MCF 10A (cell line): ENCODE results near the gene OR11H6. TPM values are rescaled to one million over a fixed set of nuclear protein-coding genes. Genes with fewer than 3 reads are reported as not detected.

Experiments used
- BruUV-seq: library from RNA; stranded (reverse); fragments of 400-500 nt; replicated peaks from 2 replicates; lab custom pipeline; 2021; lab: Mats Ljungman, UMichigan
- CTCF ChIA-PET: fragments of 300-600 bp; sonication (Branson Sonifier 250); formaldehyde crosslinking; extraction: SDS; loops from one replicate; lab custom pipeline; 2021; ENCODE audit warnings: antibody characterized with exemption, inconsistent platforms; lab: Yijun Ruan, JAX
- POLR2A ChIA-PET: fragments of 300-600, 350-650 bp; sonication (Branson Sonifier 250); formaldehyde crosslinking; extraction: SDS; loops from one replicate; lab custom pipeline; 2020; ENCODE audit warnings: antibody characterized with exemption, inconsistent platforms; lab: Yijun Ruan, JAX
- DNase-seq: peaks from one replicate; pipeline ENCODE4 v3.0.0-alpha.2; 2018; ENCODE audit not compliant: unreplicated experiment
- H3K27ac Mint-ChIP-seq: one replicate; pipeline ENCODE4 v1.8.0; 2022; ENCODE audit warnings: mild to moderate bottlenecking, low read depth, mixed read lengths; ENCODE audit not compliant: unreplicated experiment
- H3K27me3 Mint-ChIP-seq: one replicate; pipeline ENCODE4 v1.8.0; 2022; ENCODE audit warnings: mixed read lengths; ENCODE audit not compliant: insufficient read depth, unreplicated experiment
- H3K36me3 Mint-ChIP-seq: one replicate; pipeline ENCODE4 v1.8.0; 2022; ENCODE audit warnings: mild to moderate bottlenecking, moderate library complexity, mixed read lengths; ENCODE audit not compliant: insufficient read depth, unreplicated experiment
- H3K4me1 Mint-ChIP-seq: one replicate; pipeline ENCODE4 v1.8.0; 2022; ENCODE audit warnings: mixed read lengths; ENCODE audit not compliant: insufficient read depth, unreplicated experiment
- H3K4me3 Mint-ChIP-seq: one replicate; pipeline ENCODE4 v1.8.0; 2022; ENCODE audit warnings: mild to moderate bottlenecking, moderate library complexity, mixed read lengths; ENCODE audit not compliant: unreplicated experiment
- H3K9me3 Mint-ChIP-seq: one replicate; pipeline ENCODE4 v1.8.0; 2022; ENCODE audit warnings: mixed read lengths; ENCODE audit not compliant: unreplicated experiment
- intact Hi-C: fragments of 100-400 bp; cut with micrococcal nuclease; formaldehyde crosslinking; loops from 2 replicates; pipeline ENCODE4 v1.14.1; 2022
- total RNA-seq: library from RNA; stranded (reverse); gene quantifications from 2 replicates; pipeline ENCODE4 v1.2.3, GENCODE V29; 2022
- TF ChIP-seq, protein P1 (sequence below): fragments of 200-600 bp; IDR thresholded peaks from one replicate; pipeline ENCODE4 v1.8.0; 2022; ENCODE audit warnings: antibody characterized with exemption, mild to moderate bottlenecking; ENCODE audit not compliant: unreplicated experiment

OR11H6 gene
- total RNA-seq, 1 experiment from 2014 or later, result not detected

DNA sequence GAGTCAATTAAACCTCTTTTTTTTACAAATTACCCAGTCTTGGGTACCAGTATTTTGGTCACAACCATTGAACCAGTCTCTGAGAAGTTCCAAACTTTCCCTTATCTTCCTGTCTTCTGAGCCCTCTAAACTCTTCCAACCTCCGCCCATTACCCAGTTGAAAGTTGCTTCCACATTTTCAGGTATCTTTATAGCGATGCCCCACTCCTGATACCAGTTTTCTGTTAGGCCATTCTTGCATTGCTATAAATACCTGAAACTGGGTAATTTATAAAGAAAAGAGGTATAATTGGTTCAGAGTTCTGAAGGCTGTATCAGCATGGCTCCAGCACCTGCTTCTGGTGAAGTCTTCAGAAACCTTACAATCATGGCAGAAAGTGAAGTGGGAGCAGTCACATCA lies 50.6 kb downstream of the OR11H6 start:
- intact Hi-C loops, result no loop called here
- Mint-ChIP-seq H3K4me1 (peaks cover 7% of the 10 kb centered on the region), H3K4me3 (no peak overlapping the region), H3K27ac (no peak overlapping the region), H3K27me3 (no peaks in the 10 kb centered on the region), H3K9me3 (peaks cover 15% of the 10 kb centered on the region), H3K36me3 (peaks cover 7% of the 10 kb centered on the region)
- DNase-seq, result no peak
- BruUV-seq, result no TSS peak
- CTCF ChIA-PET, result no interaction called here
- POLR2A ChIA-PET, result no interaction called here
- TF ChIP-seq, protein P1, sequence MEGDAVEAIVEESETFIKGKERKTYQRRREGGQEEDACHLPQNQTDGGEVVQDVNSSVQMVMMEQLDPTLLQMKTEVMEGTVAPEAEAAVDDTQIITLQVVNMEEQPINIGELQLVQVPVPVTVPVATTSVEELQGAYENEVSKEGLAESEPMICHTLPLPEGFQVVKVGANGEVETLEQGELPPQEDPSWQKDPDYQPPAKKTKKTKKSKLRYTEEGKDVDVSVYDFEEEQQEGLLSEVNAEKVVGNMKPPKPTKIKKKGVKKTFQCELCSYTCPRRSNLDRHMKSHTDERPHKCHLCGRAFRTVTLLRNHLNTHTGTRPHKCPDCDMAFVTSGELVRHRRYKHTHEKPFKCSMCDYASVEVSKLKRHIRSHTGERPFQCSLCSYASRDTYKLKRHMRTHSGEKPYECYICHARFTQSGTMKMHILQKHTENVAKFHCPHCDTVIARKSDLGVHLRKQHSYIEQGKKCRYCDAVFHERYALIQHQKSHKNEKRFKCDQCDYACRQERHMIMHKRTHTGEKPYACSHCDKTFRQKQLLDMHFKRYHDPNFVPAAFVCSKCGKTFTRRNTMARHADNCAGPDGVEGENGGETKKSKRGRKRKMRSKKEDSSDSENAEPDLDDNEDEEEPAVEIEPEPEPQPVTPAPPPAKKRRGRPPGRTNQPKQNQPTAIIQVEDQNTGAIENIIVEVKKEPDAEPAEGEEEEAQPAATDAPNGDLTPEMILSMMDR, result no peak

Other genes starting within 250 kb of the OR11H6 start
- not detected in 2 replicates for gene OR4K15, start 248.1 kb upstream of the OR11H6 start, total RNA-seq
- gene OR4Q2, start 221.5 kb upstream of the OR11H6 start, total RNA-seq, result not detected in 2 replicates
- gene OR4K14, start 204.4 kb upstream of the OR11H6 start, total RNA-seq, result not detected in 2 replicates
- not detected in 2 replicates for gene OR4K13, start 187.7 kb upstream of the OR11H6 start, total RNA-seq
- not detected in 2 replicates for gene OR4L1, start 163.7 kb upstream of the OR11H6 start, total RNA-seq
- not detected in 2 replicates for gene OR4K17, start 113.0 kb upstream of the OR11H6 start, total RNA-seq
- not detected in 2 replicates for gene OR4N5, start 84.9 kb upstream of the OR11H6 start, total RNA-seq
- gene OR11G2, start 32.8 kb upstream of the OR11H6 start, total RNA-seq, result not detected in 2 replicates
- not detected in 2 replicates for gene OR11H7, start 5.3 kb downstream of the OR11H6 start, total RNA-seq
- not detected in 2 replicates for gene OR11H4, start 15.6 kb downstream of the OR11H6 start, total RNA-seq
- gene TTC5, start 82.2 kb downstream of the OR11H6 start, total RNA-seq, result 18.4 and 22.9 TPM in 2 replicates
- gene CCNB1IP1, start 109.6 kb downstream of the OR11H6 start, total RNA-seq, result 105 and 108 TPM in 2 replicates
- 30.4 and 33.4 TPM in 2 replicates for gene PARP2, start 119.9 kb downstream of the OR11H6 start, total RNA-seq
- gene TEP1, start 189.8 kb downstream of the OR11H6 start, total RNA-seq, result 20.4 and 22.7 TPM in 2 replicates
- gene KLHL33, start 212.5 kb downstream of the OR11H6 start, total RNA-seq, result 0.14 TPM in 1 of 2 replicates, not detected in the other
- gene OSGEP, start 231.1 kb downstream of the OR11H6 start, total RNA-seq, result 27.2 and 34.7 TPM in 2 replicates
- 140 and 168 TPM in 2 replicates for gene APEX1, start 231.5 kb downstream of the OR11H6 start, total RNA-seq
- 22.5 and 34.9 TPM in 2 replicates for gene PIP4P1, start 237.7 kb downstream of the OR11H6 start, total RNA-seq
- gene PNP, start 245.7 kb downstream of the OR11H6 start, total RNA-seq, result 56.0 and 63.9 TPM in 2 replicates